OCI-LY7 (cell line): ENCODE results near the gene ZFHX3.

Experiments
- CTCF ChIP-seq: fragments of 200-600 bp; sonication (generic); conservative IDR thresholded peaks from 2 replicates; pipeline ENCODE4 v1.5.1; 2014; ENCODE audit warnings: mild to moderate bottlenecking, antibody characterized with exemption, low read length, moderate library complexity, mixed read lengths
- EZH2phosphoT487 ChIP-seq: fragments of 200-600 bp; sonication (generic); IDR thresholded peaks from 2 replicates; pipeline ENCODE4 v1.6.1; 2018; ENCODE audit warnings: low read depth, borderline replicate concordance, mild to moderate bottlenecking, mixed run types, antibody characterized with exemption, low read length, moderate library complexity, mixed read lengths

GRCh38 chr16:72805486-72805885 lies 242.4 kb downstream of the ZFHX3 start:
- TF ChIP-seq CTCF (no peak), EZH2phosphoT487 (no peak)
